H9 (cell line): ENCODE measurements around the gene RFNG. TPM values are rescaled to one million over a fixed set of nuclear protein-coding genes. Genes with fewer than 3 reads are reported as not detected.

ENCODE experiments used
- DNase-seq: peaks from one replicate; pipeline ENCODE4 v3.0.0-alpha.2; 2017
- H2AFZ ChIP-seq: one replicate; pipeline ENCODE4 v1.6.1; 2013; ENCODE audit warnings: mild to moderate bottlenecking, low read length, control low read depth, moderate library complexity
- H2AK5ac ChIP-seq: 2 replicates; pipeline ENCODE4 v1.6.1; 2013; ENCODE audit warnings: low read length, control low read depth, mixed read lengths; ENCODE audit not compliant: insufficient read length
- H2BK120ac ChIP-seq: one replicate; pipeline ENCODE4 v1.6.1; 2013; ENCODE audit warnings: low read depth, mild to moderate bottlenecking, low read length, control low read depth, inconsistent platforms; ENCODE audit not compliant: poor library complexity, severe bottlenecking
- H2BK12ac ChIP-seq: 2 replicates; pipeline ENCODE4 v1.6.1; 2013; ENCODE audit warnings: low read length, control low read depth, mixed read lengths, low read depth; ENCODE audit not compliant: insufficient read length
- H2BK15ac ChIP-seq: 2 replicates; pipeline ENCODE4 v1.6.1; 2013; ENCODE audit warnings: low read depth, low read length, control low read depth
- H2BK20ac ChIP-seq: one replicate; pipeline ENCODE4 v1.6.1; 2013; ENCODE audit warnings: low read depth, mild to moderate bottlenecking, low read length, control low read depth, inconsistent platforms; ENCODE audit not compliant: poor library complexity, severe bottlenecking
- H2BK5ac ChIP-seq: 2 replicates; pipeline ENCODE4 v1.6.1; 2013; ENCODE audit warnings: low read length, control low read depth, mixed read lengths; ENCODE audit not compliant: insufficient read length
- H3K14ac ChIP-seq: 2 replicates; pipeline ENCODE4 v1.6.1; 2013; ENCODE audit warnings: low read length, control low read depth; ENCODE audit not compliant: insufficient read depth
- H3K18ac ChIP-seq: 2 replicates; pipeline ENCODE4 v1.6.1; 2013; ENCODE audit warnings: low read depth, mild to moderate bottlenecking, mixed read lengths, low read length, control low read depth; ENCODE audit not compliant: insufficient read length
- H3K23ac ChIP-seq: 2 replicates; pipeline ENCODE4 v1.6.1; 2013; ENCODE audit warnings: low read length, control low read depth, mixed read lengths, low read depth; ENCODE audit not compliant: insufficient read length
- H3K23me2 ChIP-seq: 2 replicates; pipeline ENCODE4 v1.6.1; 2013; ENCODE audit warnings: low read depth, mild to moderate bottlenecking, mixed read lengths, low read length, control low read depth; ENCODE audit not compliant: insufficient read length, poor library complexity, severe bottlenecking
- H3K27ac ChIP-seq: 2 replicates; pipeline ENCODE4 v1.5.1; 2013; ENCODE audit warnings: low read length, control low read depth, mixed read lengths, low read depth; ENCODE audit not compliant: insufficient read length
- H3K27me3 ChIP-seq: 2 replicates; pipeline ENCODE4 v1.6.1; 2013; ENCODE audit warnings: low read length, control low read depth, inconsistent platforms; ENCODE audit not compliant: insufficient read depth
- H3K4ac ChIP-seq: 2 replicates; pipeline ENCODE4 v1.6.1; 2013; ENCODE audit warnings: low read depth, mild to moderate bottlenecking, control low read depth, inconsistent platforms, low read length, moderate library complexity
- H3K4me1 ChIP-seq: 2 replicates; pipeline ENCODE4 v1.6.1; 2013; ENCODE audit warnings: low read length, control low read depth, inconsistent platforms; ENCODE audit not compliant: insufficient read depth
- H3K4me2 ChIP-seq: 2 replicates; pipeline ENCODE4 v1.6.1; 2013; ENCODE audit warnings: low read length, control low read depth, mixed read lengths; ENCODE audit not compliant: insufficient read length, insufficient read depth
- H3K56ac ChIP-seq: 2 replicates; pipeline ENCODE4 v1.6.1; 2013; ENCODE audit warnings: low read depth, mild to moderate bottlenecking, mixed read lengths, low read length, control low read depth; ENCODE audit not compliant: insufficient read length
- H3K79me1 ChIP-seq: 2 replicates; pipeline ENCODE4 v1.6.1; 2013; ENCODE audit warnings: low read depth, mild to moderate bottlenecking, moderate library complexity, low read length, control low read depth, inconsistent platforms; ENCODE audit not compliant: insufficient read depth, poor library complexity, severe bottlenecking
- H3K79me2 ChIP-seq: 2 replicates; pipeline ENCODE4 v1.6.1; 2013; ENCODE audit warnings: low read length, control low read depth, inconsistent platforms; ENCODE audit not compliant: insufficient read depth
- H3K9ac ChIP-seq: 2 replicates; pipeline ENCODE4 v1.6.1; 2013; ENCODE audit warnings: low read length, control low read depth, mixed read lengths; ENCODE audit not compliant: insufficient read length; ENCODE audit errors: extremely low read depth
- H3K9me3 ChIP-seq: one replicate; pipeline ENCODE4 v1.6.1; 2013; ENCODE audit warnings: low read depth, low read length, inconsistent platforms; ENCODE audit not compliant: control insufficient read depth
- H3T11ph ChIP-seq: one replicate; pipeline ENCODE4 v1.6.1; 2013; ENCODE audit warnings: mild to moderate bottlenecking, low read length, control low read depth, inconsistent platforms
- H4K20me1 ChIP-seq: one replicate; pipeline ENCODE4 v1.6.1; 2013; ENCODE audit not compliant: control insufficient read depth, insufficient read length, insufficient read depth
- H4K5ac ChIP-seq: 2 replicates; pipeline ENCODE4 v1.6.1; 2013; ENCODE audit warnings: low read depth, mild to moderate bottlenecking, mixed read lengths, low read length, control low read depth; ENCODE audit not compliant: insufficient read length
- H4K8ac ChIP-seq: replicated peaks from 2 replicates; pipeline ENCODE4 v1.6.1; 2013; ENCODE audit warnings: low read length, control low read depth, mixed read lengths, low read depth; ENCODE audit not compliant: insufficient read length
- H4K91ac ChIP-seq: 2 replicates; pipeline ENCODE4 v1.6.1; 2013; ENCODE audit warnings: low read depth, mild to moderate bottlenecking, moderate library complexity, mixed read lengths, low read length, control low read depth; ENCODE audit not compliant: insufficient read length
- H3K27ac Mint-ChIP-seq, 3 experiments: 2 replicates in 2 of 3; 3 replicates in 1 of 3; pipeline ENCODE4 v1.8.0; 2020 to 2021; ENCODE audit warnings: mixed read lengths in 3 of 3, mild to moderate bottlenecking in 1 of 3, moderate library complexity in 1 of 3
- H3K27me3 Mint-ChIP-seq: 2 replicates; pipeline ENCODE4 v1.8.0; 2021; ENCODE audit warnings: low read depth, mild to moderate bottlenecking, moderate library complexity, mixed read lengths
- H3K36me3 Mint-ChIP-seq, 3 experiments: 2 replicates in 2 of 3; 3 replicates in 1 of 3; pipeline ENCODE4 v1.8.0; 2020 to 2021; ENCODE audit warnings: low read depth in 3 of 3, mixed read lengths in 3 of 3; ENCODE audit not compliant: insufficient read depth in 1 of 3
- H3K4me1 Mint-ChIP-seq, 2 experiments: 2 replicates each; pipeline ENCODE4 v1.8.0; 2020; ENCODE audit warnings: mixed read lengths in 2 of 2
- H3K4me3 Mint-ChIP-seq, 2 experiments: 2 replicates in 1 of 2; 3 replicates in 1 of 2; pipeline ENCODE4 v1.8.0; 2020 to 2021; ENCODE audit warnings: mild to moderate bottlenecking in 2 of 2, mixed read lengths in 2 of 2, moderate library complexity in 1 of 2
- H3K9me3 Mint-ChIP-seq, 2 experiments: 2 replicates in 1 of 2; 3 replicates in 1 of 2; pipeline ENCODE4 v1.8.0; 2020; ENCODE audit warnings: mild to moderate bottlenecking in 2 of 2, mixed read lengths in 2 of 2, moderate library complexity in 1 of 2
- WGBS: extraction: QIAGEN DNeasy Blood & Tissue Kit; methylation state at CpG from one replicate; pipeline ENCODE4 v1.1.7; 2013; ENCODE audit warnings: missing lambda C conversion rate, low lambda C conversion rate, mixed read lengths; ENCODE audit not compliant: insufficient read length; ENCODE audit errors: extremely low coverage; 5-methylcytosine and 5-hydroxymethylcytosine counted together
- total RNA-seq: library from RNA; stranded (reverse); gene quantifications from 2 replicates; pipeline ENCODE4 v1.2.1, GENCODE V29; 2021
- TF ChIP-seq, protein P1 (sequence below): fragments of 200-600 bp; sonication (generic); conservative IDR thresholded peaks from 3 replicates; pipeline ENCODE4 v1.8.0; 2021; ENCODE audit warnings: antibody characterized with exemption, mild to moderate bottlenecking

Gene RFNG
- total RNA-seq, 1 experiment from 2014 or later = 34.0 TPM

DNA sequence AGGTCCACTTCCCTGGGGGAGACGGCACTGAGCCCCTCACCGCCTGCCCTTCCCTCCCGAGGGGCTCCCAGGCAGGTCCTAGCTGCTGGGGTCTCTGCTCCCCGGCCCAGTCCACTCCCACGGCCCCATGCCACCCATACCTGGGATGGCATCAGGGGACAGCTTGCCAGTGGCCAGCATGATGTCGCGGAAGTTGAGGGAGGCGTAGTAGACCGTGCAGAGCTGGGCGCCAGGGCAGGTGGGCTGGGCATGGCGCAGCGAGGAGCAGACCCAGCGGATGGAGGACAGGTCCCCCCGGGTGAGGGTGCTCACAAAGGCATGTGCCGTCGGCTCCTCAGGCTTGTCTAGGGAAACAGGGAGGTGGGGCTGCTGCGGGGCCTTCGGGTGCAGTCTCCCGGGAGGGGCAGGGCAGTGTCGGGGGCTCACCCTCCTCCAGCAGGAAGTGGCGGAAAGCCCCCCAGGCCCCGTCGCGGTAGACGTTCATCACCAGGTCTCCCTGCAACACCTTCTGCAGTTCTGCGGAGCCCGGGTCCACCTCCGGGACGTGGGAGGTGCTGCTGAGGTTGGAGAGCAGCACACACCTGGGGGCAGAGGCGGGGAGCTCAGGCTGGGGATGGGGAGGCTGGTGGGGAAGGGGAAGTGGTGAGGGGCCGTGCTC lies 32.9 kb upstream of the RFNG start:
- Histone ChIP-seq H4K5ac (no peak overlapping the region), H3K18ac (no peak overlapping the region), H3K4me1 (no peaks in the 10 kb centered on the region), H2BK120ac (no peak overlapping the region), H3K79me2 (no peaks in the 10 kb centered on the region), H2AFZ (no peak overlapping the region), H3K9ac (no peak overlapping the region), H3K27ac (no peak overlapping the region), H3K56ac (no peak overlapping the region), H2BK15ac (no peak overlapping the region), H3K4ac (no peak overlapping the region), H3K14ac (no peak overlapping the region), H2AK5ac (no peak overlapping the region), H3T11ph (no peak overlapping the region), H4K20me1 (no peaks in the 10 kb centered on the region), H3K27me3 (no peaks in the 10 kb centered on the region), H3K4me2 (no peak overlapping the region), H4K91ac (no peak overlapping the region), H3K9me3 (no peaks in the 10 kb centered on the region), H3K79me1 (no peaks in the 10 kb centered on the region), H3K23ac (no peak overlapping the region), H4K8ac (no peak overlapping the region), H3K23me2 (no peaks in the 10 kb centered on the region), H2BK20ac (no peak overlapping the region), H2BK12ac (no peak overlapping the region), H2BK5ac (no peak overlapping the region)
- no peak for DNase-seq
- WGBS = no CpG with 5 or more reads among the region's 31 CpGs
- Mint-ChIP-seq H3K27me3 (no peaks in the 10 kb centered on the region), H3K4me3 (no peak overlapping the region), H3K27ac (no peak overlapping the region), H3K9me3 (no peaks in the 10 kb centered on the region), H3K4me1 (no peaks in the 10 kb centered on the region), H3K36me3 (peaks cover 21 to 81% (median 69%) of the 10 kb centered on the region in 3 experiments; a peak in 6 of 7 replicates)
- TF ChIP-seq, protein P1, sequence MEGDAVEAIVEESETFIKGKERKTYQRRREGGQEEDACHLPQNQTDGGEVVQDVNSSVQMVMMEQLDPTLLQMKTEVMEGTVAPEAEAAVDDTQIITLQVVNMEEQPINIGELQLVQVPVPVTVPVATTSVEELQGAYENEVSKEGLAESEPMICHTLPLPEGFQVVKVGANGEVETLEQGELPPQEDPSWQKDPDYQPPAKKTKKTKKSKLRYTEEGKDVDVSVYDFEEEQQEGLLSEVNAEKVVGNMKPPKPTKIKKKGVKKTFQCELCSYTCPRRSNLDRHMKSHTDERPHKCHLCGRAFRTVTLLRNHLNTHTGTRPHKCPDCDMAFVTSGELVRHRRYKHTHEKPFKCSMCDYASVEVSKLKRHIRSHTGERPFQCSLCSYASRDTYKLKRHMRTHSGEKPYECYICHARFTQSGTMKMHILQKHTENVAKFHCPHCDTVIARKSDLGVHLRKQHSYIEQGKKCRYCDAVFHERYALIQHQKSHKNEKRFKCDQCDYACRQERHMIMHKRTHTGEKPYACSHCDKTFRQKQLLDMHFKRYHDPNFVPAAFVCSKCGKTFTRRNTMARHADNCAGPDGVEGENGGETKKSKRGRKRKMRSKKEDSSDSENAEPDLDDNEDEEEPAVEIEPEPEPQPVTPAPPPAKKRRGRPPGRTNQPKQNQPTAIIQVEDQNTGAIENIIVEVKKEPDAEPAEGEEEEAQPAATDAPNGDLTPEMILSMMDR = no peak
